GM21423 (cell line): Measurements from ENCODE around the gene DYNC1I1.
A peak's percentile ranks its signal among the peaks of the same experiment; 100 is the strongest.

ENCODE experiments used
- ATAC-seq: cut with Tn5 transposase; IDR thresholded peaks from one replicate; pipeline ENCODE4 v1.9.1; 2021; ENCODE audit warnings: mild to moderate bottlenecking, moderate library complexity; ENCODE audit not compliant: unreplicated experiment

DYNC1I1 gene

DNA sequence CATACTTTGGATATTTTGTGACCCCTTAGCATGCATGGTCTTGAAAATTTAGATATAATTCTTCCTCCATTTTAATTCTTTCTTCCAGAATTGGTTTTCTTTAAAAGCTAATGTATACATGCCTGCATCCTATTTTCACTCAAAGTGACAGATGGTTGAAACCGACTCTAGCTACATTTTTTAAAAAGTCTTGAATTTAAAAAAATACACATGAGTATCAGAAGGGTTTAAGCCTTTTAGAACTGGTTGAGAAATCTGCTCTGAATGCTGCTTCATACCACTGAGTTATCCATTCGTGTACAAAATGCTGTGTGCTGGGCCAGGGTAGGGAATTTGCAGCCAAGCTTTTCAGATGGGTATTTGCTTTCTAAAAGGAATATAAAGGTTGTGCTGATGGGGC, 16.5 kb downstream of the DYNC1I1 start:
- ATAC-seq = no peak

DNA sequence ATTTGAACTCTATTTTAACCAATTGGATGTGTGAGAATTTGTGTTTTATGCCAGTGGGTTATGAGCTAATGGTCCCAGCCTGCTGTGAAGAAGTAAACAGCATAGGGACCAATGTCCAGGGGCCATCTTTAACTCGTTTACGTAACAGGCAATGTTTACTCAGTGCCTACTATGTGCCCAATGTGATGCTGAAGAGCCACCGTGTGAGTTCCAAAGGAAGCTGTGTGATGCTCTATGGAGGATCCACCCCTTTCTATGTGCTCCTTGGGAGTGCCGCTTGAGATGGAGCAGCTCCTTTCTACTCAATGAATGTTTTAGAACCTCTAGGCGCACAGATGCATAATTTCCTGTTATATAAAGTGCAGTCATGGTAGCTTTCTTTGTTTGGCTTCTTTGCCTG, 21.3 kb downstream of the DYNC1I1 start:
- no peak for ATAC-seq

DNA sequence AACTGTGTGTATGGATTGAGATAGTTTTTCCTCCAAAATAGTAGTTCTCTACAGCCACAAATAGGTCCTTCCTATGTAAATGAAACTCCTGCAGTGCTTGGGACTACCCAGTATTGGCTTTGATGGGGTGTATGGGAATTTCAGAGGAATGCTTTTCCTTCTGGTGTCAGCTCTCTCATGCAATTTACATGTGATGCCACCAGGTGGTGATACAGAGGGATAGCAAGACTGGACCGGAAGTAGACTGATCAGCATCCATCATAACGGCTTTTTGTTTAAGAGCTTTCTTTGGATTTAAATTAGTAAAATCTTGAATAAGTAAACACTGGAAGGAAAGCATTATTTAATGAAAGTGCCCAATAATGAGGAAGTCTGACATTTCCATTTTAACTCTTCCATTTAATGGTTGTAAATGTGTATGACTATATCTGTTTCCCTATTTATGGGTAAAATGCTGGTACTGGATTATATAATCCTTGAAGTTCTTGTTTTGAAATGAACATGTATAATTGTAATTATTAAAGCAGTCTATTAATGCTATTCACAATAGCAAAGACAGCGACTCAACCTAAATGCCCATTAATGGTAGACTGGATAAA, 22.7 kb downstream of the DYNC1I1 start:
- ATAC-seq = peak; percentile 49

DNA sequence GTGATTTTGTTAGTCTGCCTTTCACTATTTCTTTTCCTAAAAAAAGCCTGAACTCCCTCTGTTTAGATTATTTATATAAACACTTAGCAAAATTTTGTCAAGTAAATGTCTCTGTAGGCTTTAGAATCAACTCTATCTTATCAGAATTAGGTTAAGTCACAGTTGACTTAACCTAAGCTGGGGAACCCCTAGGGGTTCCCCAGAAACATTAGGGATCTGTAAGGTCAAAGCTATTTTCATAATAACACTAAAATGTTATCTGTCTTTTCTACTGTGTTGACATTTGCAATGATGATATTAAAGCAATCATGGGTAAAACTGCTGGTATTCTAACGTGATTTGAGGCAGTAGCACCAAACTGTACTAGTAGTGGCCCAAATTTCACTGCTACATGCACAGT, 24.3 kb downstream of the DYNC1I1 start:
- ATAC-seq = no peak

DNA sequence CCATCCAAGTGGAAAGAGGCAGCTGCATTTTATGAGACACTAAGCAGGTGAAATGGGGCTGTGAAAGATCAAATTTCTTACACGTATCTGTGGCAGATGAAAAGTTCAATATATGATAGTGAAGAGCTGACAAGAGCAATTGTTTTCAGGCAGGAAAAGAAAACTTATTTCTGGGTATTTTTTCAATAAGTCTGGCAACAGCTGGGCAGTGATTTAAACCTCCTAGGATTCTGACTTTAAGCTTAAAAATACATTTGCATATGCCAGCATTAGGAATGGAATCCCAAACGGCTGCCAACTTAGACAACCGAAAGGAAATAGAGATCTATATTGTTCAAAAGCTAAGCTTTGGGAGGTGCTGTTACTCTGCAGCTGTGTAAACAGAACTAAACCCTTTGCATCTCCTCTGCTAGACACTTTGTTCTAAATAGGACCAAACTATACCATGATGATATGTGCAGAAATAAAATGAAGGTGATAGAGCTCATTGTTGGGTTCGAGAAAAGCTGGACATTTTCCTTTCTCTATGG, 26.1 kb downstream of the DYNC1I1 start:
- no peak for ATAC-seq

DNA sequence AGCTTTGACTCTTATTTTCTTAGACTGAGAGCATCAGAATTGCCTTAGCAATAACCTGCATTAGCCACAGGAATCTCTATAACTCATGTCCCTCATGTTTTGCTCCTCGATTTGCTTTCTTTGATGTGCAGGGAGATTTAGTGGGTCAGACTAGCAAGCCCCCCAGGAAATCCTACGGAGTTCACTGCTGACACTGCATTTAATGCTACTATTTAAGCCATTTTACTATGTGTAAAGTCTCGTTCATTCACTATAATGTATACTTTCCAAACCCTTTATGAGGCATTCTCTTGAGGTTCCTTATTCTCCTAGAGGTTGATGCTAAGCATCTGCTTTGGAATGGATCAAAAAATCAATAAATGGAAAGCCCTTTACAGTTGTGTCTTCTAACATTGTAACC, 28.4 kb downstream of the DYNC1I1 start:
- no peak for ATAC-seq

DNA sequence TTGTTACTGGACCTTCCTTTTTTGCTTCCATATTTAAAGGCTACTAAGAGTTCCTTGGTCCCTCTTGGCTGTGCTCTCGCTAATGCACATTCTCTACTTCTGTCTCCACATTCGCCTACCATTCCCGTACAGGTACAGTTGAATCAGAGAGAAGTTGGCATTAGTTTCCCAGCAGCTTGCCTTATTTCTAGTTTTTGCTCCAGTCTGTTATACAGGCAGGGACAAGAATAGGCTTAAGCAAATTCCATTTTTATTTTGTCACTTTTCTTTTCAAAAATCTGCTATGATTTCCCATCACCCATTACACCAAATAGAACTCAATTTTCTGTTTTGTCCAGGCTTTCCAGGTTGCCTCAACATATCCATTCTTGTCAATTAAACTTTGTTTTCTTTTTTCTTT, 29.9 kb downstream of the DYNC1I1 start:
- ATAC-seq = no peak

DNA sequence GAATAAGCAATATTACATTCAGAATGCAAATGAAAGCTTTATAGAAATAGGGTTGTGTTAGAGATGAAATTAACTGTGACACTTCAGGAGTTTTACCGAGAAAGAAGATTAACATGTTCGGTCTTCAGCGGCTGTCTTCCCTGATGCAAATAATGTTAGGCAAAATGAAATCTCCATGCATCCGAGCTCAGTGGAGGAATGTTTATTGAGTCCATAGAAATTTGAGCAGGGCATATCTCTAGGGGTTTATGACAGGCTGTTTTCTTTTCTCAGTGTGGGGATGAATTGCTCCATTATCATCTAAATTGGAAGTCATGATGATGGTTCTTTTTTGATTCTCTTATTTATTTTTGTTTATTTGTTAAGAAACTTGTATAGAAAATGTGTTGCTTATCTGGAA, 31.7 kb downstream of the DYNC1I1 start:
- no peak for ATAC-seq

DNA sequence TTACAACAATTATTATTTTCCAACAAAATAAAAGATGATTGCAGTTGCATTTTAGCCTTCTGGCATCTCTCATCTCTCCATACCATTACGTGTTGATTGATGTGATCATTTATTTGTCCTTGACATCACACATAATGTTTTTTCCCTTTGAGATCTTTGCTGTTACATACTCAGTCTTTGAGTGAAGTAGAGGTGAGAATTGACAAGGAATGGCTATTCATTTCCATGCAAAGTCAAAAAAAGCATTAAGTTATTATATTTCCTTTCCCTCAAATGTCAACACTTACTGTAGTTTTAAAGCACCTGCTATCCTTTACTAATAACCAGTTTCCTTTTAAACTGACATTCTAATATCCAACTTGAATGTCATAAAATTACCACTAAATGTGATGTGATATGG, 33.6 kb downstream of the DYNC1I1 start:
- ATAC-seq = no peak

DNA sequence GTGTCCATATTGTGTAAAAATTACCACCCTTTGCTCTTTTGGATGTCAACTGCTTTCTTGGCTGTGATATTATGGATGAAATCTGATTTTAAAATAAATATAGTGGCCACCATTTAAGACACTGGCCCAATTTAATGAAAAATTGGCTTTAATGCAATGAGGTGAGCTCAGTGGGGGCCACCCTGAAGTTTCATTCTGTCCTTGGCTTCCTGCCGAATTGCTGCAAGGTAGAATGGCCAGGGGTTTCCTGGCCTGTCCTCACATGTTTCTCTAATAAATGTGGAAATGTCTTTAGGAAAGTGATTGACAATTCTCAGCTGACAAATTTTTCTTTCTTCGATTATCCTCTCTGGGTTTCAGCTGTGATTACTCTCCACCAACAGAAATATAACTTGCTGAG, 36.0 kb downstream of the DYNC1I1 start:
- ATAC-seq = no peak

DNA sequence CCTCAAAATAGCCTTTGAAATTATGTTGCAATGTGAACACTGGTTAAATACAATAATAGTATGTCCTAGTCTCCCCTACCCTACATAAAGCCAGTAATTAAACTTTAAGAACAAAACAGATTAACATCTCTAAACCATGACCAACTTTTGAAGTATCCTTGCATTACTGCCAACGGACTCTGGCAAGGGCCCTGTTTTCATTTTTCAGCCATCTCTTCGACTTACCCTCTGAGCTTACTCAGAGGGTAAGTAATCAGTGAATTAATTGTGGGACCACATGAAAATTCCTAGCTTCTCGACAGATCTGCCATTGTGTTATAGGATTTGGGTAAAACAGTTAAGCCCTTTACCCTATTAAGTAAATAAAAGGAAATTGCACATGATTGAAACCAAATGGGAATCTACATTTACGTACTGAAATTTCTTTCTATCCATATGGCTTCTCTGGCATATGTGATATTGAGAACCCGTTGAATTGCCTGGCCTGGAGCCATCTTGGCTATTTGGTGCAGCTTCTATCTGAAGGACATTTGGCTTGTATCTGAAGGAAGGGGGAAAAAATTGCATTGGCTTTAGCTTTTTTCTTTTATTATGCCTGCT, 39.6 kb downstream of the DYNC1I1 start:
- ATAC-seq = no peak

DNA sequence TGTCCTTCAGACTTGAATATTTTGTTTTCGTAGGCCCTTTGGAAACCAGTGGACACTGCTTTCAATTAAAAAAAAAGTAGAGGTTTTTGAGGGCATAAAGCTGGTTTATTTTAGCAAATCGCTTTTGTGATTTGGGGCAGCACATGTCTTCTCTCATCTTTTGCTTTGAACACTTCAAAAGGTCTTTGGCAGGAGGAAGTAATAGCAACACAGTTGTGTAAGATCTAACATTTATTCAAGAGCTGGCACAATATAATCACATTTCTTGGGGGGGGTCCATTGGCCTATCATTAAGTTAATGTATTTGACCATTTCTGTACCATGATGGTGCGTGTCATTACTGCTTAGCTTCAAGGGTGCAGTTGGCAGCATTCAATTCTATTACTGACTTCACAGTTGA, 42.4 kb downstream of the DYNC1I1 start:
- ATAC-seq = no peak

DNA sequence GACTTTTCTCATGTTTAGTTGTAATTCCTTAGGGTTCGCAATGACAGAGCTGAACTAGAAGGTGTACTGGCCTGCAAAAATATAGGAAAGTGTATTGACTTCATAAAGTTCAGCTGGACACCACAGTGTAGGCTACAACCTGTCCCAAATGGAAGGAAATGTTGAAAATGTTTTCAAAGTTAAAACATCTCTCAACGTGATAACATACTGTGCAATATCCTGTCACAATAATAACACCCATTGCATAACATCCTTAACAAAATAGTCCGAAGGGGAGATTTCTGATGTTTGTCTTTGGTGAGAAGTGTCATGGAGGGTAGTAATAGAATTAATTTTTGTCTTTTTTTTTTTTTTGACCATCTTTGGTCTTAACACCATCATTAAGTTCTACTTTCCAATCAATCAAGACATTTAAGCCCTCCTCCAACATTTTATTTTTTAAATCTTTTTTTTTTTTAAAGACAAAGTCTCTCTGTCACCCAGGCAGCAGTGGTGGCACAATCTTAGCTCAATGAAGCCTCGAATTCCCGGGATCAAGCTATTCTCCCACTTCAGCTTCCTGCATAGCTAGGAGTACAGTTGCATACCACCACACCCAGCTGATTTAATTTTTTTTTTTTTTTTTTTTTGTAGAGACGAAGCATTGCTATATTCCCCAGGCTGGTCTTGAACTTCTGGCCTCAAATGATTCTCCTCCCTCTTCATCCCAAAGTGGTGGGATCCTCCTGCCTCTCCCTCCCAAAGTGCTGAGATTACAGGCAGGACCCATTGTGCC, 45.7 kb downstream of the DYNC1I1 start:
- no peak for ATAC-seq

DNA sequence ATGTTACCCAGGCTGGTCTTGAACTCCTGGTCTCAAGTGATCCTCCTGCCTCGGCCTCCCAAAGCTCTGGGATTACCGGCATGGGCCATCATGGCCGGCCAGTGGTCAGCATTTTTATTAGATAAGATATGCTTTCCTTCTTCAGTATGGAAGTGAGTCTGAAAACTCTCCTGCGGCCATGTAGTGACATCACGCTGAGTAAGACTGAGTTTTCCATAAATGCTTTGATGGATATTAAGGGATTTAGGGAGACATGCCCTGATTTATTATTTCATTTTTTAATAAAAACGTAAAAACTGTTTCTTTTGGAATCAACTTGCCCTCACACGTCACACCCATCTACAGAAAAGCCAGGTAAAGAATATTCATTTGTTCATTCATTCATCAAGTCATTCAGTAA, 48.4 kb downstream of the DYNC1I1 start:
- ATAC-seq = no peak

DNA sequence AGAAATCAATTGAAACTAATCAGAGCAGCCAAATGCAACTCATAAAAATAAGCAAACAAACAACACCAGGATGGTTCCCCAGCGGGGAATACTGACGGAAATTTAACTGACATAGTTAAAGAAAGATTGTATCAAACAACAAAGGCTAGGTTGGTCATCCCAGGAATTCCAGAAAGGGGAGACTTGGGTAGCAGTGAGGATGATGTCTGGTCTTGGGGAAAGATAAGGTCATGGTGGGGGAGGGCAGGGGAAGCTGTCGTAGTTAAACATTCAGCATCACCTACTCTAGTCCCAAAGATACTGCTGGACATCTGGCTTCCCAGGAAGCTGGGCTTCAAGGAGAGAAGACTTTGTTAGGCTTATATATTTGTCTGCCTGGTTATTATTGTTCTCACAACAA, 50.4 kb downstream of the DYNC1I1 start:
- ATAC-seq = no peak

DNA sequence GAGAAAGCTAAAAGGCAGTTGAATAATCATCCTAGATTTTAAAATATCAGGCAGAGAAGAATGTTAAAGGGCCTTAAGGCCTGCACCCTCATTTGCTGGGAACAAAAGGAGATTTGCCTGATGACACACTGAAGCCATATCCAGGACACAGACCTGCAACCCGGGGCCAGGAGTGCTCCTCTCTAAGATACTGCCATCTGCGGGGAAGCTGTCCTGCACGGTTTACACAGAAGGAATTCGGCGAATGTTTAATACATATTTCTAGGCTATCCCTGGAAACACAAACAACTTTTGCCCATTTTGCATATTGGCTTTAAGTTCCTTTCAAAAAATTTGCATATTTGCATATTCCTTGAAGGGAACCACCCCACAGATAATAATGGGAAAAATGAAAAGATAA, 52.3 kb downstream of the DYNC1I1 start:
- no peak for ATAC-seq

DNA sequence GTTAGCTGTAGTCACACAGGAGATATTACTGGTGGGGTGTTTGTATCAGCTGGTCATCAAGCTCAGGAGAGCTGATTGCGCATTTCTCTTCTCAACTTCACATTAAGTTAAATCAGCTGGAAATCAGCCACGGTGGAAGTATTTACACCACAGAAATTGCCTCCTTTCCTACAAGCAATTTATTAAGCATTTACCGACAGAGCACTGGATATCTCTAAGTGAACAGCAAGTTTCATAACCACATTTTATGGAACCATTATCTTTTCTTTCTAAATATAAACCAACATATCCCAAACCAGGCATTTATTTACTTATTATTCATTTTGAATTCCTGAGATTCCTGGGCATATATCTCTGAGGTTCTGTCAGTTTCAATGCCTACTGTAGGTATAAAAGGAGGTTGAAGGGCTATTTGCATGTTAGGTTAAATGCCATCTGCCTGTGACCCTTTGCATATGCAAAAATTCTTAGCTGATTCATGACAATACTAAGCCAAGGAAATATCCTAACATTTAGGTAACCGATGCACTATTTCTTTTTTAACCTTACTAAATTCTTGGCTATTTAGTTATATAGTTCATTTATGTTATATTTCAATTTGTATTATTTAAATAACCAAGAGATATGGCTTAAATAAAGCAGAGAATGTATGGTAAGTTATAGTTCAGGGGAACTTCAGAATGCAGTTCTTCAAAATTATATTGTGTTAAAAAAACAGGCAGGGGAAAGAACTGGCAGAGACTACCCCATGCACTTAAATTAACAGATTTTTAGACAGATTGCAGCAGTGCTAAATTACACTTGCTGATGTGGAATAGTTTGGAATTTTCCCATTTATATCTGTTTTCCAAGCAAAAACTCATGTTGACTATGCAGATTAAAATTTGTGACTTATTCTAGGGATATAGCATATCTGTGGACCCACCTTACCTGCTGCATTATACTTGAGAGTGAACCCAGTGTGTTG, 56.8 kb downstream of the DYNC1I1 start:
- ATAC-seq = no peak

DNA sequence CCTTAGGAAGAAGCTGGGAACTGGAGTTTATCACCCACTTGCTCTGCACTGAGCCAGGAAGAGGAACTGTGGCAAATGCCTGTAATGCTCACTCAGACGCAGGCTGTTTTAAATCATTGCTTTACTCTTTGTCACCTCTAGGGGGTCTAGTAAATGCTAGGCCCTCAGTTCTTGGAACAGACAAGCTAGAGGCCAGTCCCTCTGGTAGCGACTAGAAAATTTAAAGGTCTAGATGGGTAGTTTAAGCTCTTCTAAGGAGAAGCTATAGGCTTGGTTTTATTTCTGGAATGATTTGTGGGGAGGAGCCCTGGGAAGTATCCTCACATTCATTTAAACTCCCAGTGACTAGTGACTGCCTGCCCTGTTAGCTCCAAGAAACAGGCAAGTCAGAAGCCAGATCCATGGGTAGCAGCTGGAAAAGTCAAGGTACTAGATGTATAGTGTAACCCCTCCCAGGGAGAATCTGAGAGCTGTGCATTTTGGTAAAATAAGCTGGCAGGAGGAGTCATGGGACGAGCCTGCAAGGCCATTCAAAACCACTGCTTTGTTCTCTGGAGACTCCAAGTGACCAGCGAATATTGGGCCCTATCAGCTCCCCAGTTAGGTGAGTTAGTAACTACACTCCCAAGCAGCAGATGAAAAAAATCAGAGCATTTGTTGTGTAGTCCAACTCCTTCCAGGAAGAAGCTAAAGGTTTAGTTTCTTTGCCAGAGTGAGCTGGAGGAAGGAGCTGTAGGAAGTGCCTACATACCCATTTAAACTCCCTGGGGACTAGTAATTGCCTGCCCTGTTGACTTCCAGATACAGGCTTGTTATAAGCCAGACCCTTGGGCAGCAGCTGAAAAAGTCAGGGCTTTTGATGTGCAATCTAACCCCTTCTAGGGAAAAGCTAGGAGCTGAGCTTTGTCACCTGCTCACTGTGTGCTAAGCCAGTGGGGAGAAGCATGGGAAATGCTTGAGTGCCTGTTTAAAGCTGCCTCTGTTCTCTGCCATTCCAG, 68.9 kb downstream of the DYNC1I1 start:
- ATAC-seq = peak; percentile 92

DNA sequence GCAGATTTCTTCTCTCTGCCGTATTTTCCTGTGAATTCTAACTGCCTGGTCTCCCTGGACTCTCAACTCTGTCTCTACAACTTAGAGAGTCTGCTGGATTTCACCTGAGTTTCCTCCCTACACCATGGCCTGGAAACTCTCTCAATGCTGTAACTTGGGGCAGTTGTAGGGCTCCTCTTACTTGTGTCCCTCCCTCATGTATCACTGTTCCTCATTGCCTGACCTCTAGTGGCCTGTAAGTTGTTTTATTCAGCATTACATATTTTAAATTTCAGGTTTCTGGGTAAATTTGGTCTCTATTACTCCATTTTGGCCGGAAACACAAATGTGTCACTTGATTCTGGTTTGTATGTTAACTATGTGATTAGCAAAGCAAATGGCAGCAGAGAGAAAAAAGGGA, 70.9 kb downstream of the DYNC1I1 start:
- ATAC-seq = no peak

DNA sequence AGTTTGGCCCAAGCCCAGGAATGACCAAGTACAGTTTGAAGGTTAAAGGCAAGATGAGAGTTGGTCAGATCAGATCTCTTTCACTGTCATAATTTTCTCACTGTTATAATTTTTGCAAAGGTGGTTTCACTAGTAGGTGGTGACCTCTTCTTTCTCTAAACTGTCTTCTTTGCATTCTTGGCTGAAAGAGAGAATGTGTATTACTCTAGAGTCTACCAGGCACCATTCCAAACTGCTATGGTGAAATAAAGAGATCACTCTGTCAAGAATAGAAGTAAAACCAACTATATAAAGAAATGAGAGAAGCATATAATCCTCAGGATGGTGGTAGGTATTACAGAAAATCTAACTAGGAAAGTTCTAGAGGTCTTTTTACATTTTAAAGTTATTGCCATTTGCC, 72.7 kb downstream of the DYNC1I1 start:
- ATAC-seq = no peak
